Activated B cell treated with CpG ODN at 0.5 μM for 24 hours (primary cell): ENCODE measurements around the gene SLC25A51. TPM values are rescaled to one million over a fixed set of nuclear protein-coding genes. Genes with fewer than 3 reads are reported as not detected.

Source experiments
- ATAC-seq: fragments of 200-7000 bp; cut with Tn5 transposase; one replicate; pipeline ENCODE4 v1.10.0; 2021; ENCODE audit warnings: low read depth, mild to moderate bottlenecking, moderate library complexity
- CTCF ChIA-PET: fragments of 350-600 bp; sonication (Branson Sonifier 250); formaldehyde crosslinking; loops from one replicate; lab custom pipeline; 2021; ENCODE audit warnings: antibody characterized with exemption; lab: Charles Lee
- POLR2A ChIA-PET: fragments of 350-600 bp; sonication (Branson Sonifier 250); formaldehyde crosslinking; loops from one replicate; lab custom pipeline; 2021; ENCODE audit warnings: antibody characterized with exemption; lab: Charles Lee
- DNase-seq: peaks from one replicate; pipeline ENCODE4 v3.0.0; 2022
- H3K27ac Mint-ChIP-seq: one replicate; pipeline ENCODE4 v1.8.0; 2020; ENCODE audit warnings: mixed read lengths
- H3K27me3 Mint-ChIP-seq: one replicate; pipeline ENCODE4 v1.8.0; 2021; ENCODE audit warnings: mixed read lengths
- H3K36me3 Mint-ChIP-seq: one replicate; pipeline ENCODE4 v1.8.0; 2021; ENCODE audit warnings: low read depth, mixed read lengths
- H3K4me1 Mint-ChIP-seq: one replicate; pipeline ENCODE4 v1.8.0; 2021; ENCODE audit warnings: mixed read lengths
- H3K4me3 Mint-ChIP-seq: one replicate; pipeline ENCODE4 v1.8.0; 2020; ENCODE audit warnings: mild to moderate bottlenecking, mixed read lengths
- H3K9me3 Mint-ChIP-seq: one replicate; pipeline ENCODE4 v1.8.0; 2020; ENCODE audit warnings: mixed read lengths
- intact Hi-C: fragments of 100-400 bp; cut with micrococcal nuclease; formaldehyde crosslinking; loops from one replicate; pipeline ENCODE4 v1.15.1; 2024
- total RNA-seq: library from RNA; stranded (reverse); gene quantifications from 2 replicates; pipeline ENCODE4 v1.2.3, GENCODE V29; 2022
- TF ChIP-seq, protein P1 (sequence below): fragments of 200-600 bp; IDR thresholded peaks from one replicate; pipeline ENCODE4 v1.8.0; 2022; ENCODE audit warnings: antibody characterized with exemption, mild to moderate bottlenecking

Gene SLC25A51
- total RNA-seq, 1 donor from 2014 or later = 33.9 TPM

DNA sequence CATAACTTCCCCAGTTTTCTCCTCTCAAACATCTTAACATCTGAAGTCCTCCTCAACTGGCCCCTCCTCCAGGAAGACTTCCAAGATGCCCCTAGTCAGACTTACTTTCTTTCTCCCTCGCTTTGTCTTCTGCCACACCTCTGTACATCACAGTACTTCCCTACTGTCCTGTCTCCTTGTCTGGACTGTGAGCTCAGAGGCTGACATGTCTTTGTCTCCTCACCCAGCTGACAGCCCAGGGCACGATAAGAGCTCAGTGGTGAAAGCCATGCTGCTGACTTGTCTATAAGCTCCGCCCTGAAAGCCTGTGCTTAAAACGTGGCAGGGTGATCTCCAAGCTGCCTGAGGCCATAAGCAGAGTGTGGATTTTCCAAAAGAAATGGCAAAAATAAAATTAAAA is 33.0 kb upstream of the SLC25A51 start:
- H3K4me3 Mint-ChIP-seq = no peak overlapping the region
- intact Hi-C loops = no loop called here
- CTCF ChIA-PET = no interaction called here
- no peaks in the 10 kb centered on the region for H3K4me1 Mint-ChIP-seq
- POLR2A ChIA-PET = no interaction called here
- no peaks in the 10 kb centered on the region for H3K9me3 Mint-ChIP-seq
- DNase-seq (no peak), ATAC-seq (no peak)
- H3K36me3 Mint-ChIP-seq = no peaks in the 10 kb centered on the region
- peaks cover 5% of the 10 kb centered on the region for H3K27me3 Mint-ChIP-seq
- TF ChIP-seq, protein P1, sequence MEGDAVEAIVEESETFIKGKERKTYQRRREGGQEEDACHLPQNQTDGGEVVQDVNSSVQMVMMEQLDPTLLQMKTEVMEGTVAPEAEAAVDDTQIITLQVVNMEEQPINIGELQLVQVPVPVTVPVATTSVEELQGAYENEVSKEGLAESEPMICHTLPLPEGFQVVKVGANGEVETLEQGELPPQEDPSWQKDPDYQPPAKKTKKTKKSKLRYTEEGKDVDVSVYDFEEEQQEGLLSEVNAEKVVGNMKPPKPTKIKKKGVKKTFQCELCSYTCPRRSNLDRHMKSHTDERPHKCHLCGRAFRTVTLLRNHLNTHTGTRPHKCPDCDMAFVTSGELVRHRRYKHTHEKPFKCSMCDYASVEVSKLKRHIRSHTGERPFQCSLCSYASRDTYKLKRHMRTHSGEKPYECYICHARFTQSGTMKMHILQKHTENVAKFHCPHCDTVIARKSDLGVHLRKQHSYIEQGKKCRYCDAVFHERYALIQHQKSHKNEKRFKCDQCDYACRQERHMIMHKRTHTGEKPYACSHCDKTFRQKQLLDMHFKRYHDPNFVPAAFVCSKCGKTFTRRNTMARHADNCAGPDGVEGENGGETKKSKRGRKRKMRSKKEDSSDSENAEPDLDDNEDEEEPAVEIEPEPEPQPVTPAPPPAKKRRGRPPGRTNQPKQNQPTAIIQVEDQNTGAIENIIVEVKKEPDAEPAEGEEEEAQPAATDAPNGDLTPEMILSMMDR = no peak
- no peak overlapping the region for H3K27ac Mint-ChIP-seq

DNA sequence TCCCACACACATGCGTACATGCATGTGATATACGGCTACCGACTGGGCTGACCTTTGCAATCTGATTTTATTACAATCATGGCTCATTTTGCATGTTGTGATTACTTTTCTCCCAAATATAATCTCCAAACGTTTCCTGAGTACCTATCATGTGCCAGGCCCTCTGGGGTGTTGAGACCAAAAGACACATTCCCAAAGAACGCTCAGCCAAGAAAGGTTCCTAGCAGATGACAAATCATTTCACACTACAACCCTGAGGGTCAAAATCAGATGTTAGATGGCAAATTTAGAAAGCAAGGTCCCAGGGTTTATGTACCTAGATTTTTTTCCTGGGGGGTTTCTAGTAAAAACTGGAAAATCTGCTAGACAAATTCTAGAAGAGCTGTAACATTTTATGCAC is 32.4 kb upstream of the SLC25A51 start:
- Mint-ChIP-seq H3K4me3 (no peak overlapping the region), H3K4me1 (no peaks in the 10 kb centered on the region), H3K27me3 (peaks cover 4% of the 10 kb centered on the region), H3K36me3 (no peaks in the 10 kb centered on the region), H3K27ac (no peak overlapping the region), H3K9me3 (no peaks in the 10 kb centered on the region)
- DNase-seq (no peak), ATAC-seq (no peak)
- ChIA-PET CTCF (no interaction called here), POLR2A (no interaction called here)
- TF ChIP-seq, protein P1 = no peak
- intact Hi-C loops = no loop called here

DNA sequence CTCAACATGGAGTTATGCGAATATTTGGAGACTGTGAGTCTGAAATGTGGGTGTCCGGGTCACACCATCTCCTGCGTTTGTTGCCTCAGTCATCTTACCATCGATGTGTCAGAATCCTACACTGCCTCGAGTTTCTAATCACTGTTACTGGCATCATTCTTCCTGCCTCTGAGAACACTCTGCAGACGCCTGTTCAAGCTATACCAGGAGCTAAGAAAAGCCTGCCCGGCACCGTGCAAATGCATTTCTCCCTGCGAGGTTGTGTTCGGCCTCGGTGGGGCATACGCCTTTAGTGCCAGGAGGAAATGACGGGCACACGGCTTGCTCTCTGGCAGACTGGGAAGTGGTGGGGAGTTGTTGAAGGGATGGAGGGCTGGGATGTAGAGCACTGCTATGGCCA is 31.2 kb upstream of the SLC25A51 start:
- CTCF ChIA-PET = no interaction called here
- ATAC-seq (no peak), DNase-seq (no peak)
- Mint-ChIP-seq H3K4me3 (no peak overlapping the region), H3K27me3 (peaks cover 4% of the 10 kb centered on the region), H3K9me3 (peaks cover 3% of the 10 kb centered on the region), H3K4me1 (no peaks in the 10 kb centered on the region), H3K36me3 (no peaks in the 10 kb centered on the region), H3K27ac (no peak overlapping the region)
- POLR2A ChIA-PET = no interaction called here
- intact Hi-C loops = no loop called here
- TF ChIP-seq, protein P1 = no peak

DNA sequence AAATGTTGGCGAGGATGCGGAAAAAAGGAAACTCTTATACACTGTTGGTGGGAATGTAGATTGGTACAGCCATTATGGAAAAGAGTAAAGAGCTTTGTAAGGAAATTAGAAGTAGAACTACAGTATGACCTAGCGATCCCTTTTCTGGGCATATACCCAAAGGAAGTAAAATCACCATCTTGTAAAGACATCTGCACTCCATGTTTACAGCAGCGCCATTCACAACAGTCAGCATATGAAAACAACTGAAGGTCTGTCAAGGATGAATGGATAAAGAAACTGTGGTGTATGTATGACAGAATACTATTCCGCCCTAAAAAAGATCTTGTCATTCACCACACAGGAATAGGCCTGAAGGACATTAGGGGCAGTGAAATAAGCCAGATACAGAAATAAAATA is 27.7 kb upstream of the SLC25A51 start:
- no peak overlapping the region for H3K4me3 Mint-ChIP-seq
- CTCF ChIA-PET = no interaction called here
- TF ChIP-seq, protein P1 = no peak

DNA sequence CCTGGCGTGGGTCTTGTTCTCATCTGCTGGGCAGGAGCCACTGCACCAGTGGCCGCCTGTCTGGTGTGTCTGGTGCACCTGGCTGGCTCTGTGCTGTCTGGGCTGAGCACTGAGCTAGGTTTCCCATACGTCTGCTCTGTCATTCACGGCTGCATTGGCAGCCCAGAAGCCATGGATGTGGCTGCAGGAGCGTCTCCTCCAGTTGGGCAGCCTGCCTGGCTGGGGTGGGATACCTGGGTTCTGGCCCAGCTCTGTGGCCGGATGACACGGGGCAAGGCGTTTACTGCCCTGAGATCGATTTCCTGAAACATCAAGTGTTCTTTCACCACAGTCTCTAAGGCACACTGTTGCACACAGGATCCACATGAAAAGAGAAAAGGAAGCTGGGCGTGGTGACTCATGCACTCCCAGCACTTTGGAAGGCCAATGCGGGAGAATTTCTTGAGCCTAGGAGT is 25.5 kb upstream of the SLC25A51 start:
- peaks cover 3% of the 10 kb centered on the region for H3K27me3 Mint-ChIP-seq
- no peak overlapping the region for H3K4me3 Mint-ChIP-seq
- no peak for DNase-seq
- H3K9me3 Mint-ChIP-seq = peaks cover 3% of the 10 kb centered on the region
- H3K36me3 Mint-ChIP-seq = no peaks in the 10 kb centered on the region
- intact Hi-C loops = no loop called here
- ChIA-PET POLR2A (no interaction called here), CTCF (no interaction called here)
- TF ChIP-seq, protein P1 = no peak
- no peak overlapping the region for H3K27ac Mint-ChIP-seq
- no peak for ATAC-seq
- no peaks in the 10 kb centered on the region for H3K4me1 Mint-ChIP-seq

More for the DNA sequence above, 27.7 kb upstream of the SLC25A51 start:
- Mint-ChIP-seq H3K27ac (no peak overlapping the region), H3K27me3 (peaks cover 5% of the 10 kb centered on the region), H3K9me3 (peaks cover 3% of the 10 kb centered on the region), H3K4me1 (no peaks in the 10 kb centered on the region), H3K36me3 (no peaks in the 10 kb centered on the region)
- no peak for DNase-seq
- no peak for ATAC-seq
- POLR2A ChIA-PET = no interaction called here
- intact Hi-C loops = no loop called here
